ENCODE measurements around the gene PLEKHA8. TPM values are rescaled to one million over a fixed set of nuclear protein-coding genes. Genes with fewer than 3 reads are reported as not detected.
A peak's percentile ranks its signal among the peaks of the same experiment; 100 is the strongest.
"Not testable (repeated sequence)": the region's sequence is repeated elsewhere in the genome, so short reads cannot be mapped to it uniquely, and the experiment has no call there.

Gene PLEKHA8
- total RNA-seq, 1 experiment from 2014 or later, result 10.6 TPM

- not testable (repeated sequence) for DNase-seq (ENCODE audit: low read depth)
These were observed 33.6 kb downstream of the PLEKHA8 start for GRCh38 chr7:30061786-30062185.

GRCh38 chr7:30062587-30062986 lies 34.4 kb downstream of the PLEKHA8 start:
- peak; percentile 61 for DNase-seq (ENCODE audit: low read depth)

- DNase-seq (ENCODE audit: low read depth), result no peak
These were observed 37.5 kb downstream of the PLEKHA8 start for GRCh38 chr7:30065746-30066145.

GRCh38 chr7:30066687-30067086 lies 38.5 kb downstream of the PLEKHA8 start:
- no peak for DNase-seq (ENCODE audit: low read depth)

GRCh38 chr7:30068117-30068516 lies 39.9 kb downstream of the PLEKHA8 start:
- peak; percentile 83 for DNase-seq (ENCODE audit: low read depth)

GRCh38 chr7:30069096-30069867 lies 41.1 kb downstream of the PLEKHA8 start:
- DNase-seq (ENCODE audit: low read depth), result no peak

- no peak for DNase-seq (ENCODE audit: low read depth)
These were observed 41.8 kb downstream of the PLEKHA8 start for GRCh38 chr7:30070052-30070451.

GRCh38 chr7:30072735-30073134 lies 44.5 kb downstream of the PLEKHA8 start:
- DNase-seq (ENCODE audit: low read depth), result no peak

GRCh38 chr7:30074422-30075030 lies 46.3 kb downstream of the PLEKHA8 start:
- peak; percentile 49 for DNase-seq (ENCODE audit: low read depth)

- DNase-seq (ENCODE audit: low read depth), result no peak
These were observed 48.2 kb downstream of the PLEKHA8 start for GRCh38 chr7:30076411-30076810.

GRCh38 chr7:30078280-30078679 lies 50.1 kb downstream of the PLEKHA8 start:
- no peak for DNase-seq (ENCODE audit: low read depth)

GRCh38 chr7:30079880-30080279 lies 51.7 kb downstream of the PLEKHA8 start:
- DNase-seq (ENCODE audit: low read depth), result no peak

- no peak for DNase-seq (ENCODE audit: low read depth)
These were observed 52.6 kb downstream of the PLEKHA8 start for GRCh38 chr7:30080818-30081217.

- no peak for DNase-seq (ENCODE audit: low read depth)
These were observed 54.5 kb downstream of the PLEKHA8 start for GRCh38 chr7:30082686-30083085.

- no peak for DNase-seq (ENCODE audit: low read depth)
These were observed 55.1 kb downstream of the PLEKHA8 start for GRCh38 chr7:30083334-30083733.

GRCh38 chr7:30084212-30084611 lies 56.0 kb downstream of the PLEKHA8 start:
- no peak for DNase-seq (ENCODE audit: low read depth)

GRCh38 chr7:30086529-30086928 lies 58.3 kb downstream of the PLEKHA8 start:
- DNase-seq (ENCODE audit: low read depth), result no peak

GRCh38 chr7:30087371-30087770 lies 59.2 kb downstream of the PLEKHA8 start:
- DNase-seq (ENCODE audit: low read depth), result no peak

GRCh38 chr7:30088362-30088761 lies 60.1 kb downstream of the PLEKHA8 start:
- no peak for DNase-seq (ENCODE audit: low read depth)

- no peak for DNase-seq (ENCODE audit: low read depth)
These were observed 61.9 kb downstream of the PLEKHA8 start for GRCh38 chr7:30090111-30090510.

GRCh38 chr7:30091491-30091912 lies 63.3 kb downstream of the PLEKHA8 start:
- peak; percentile 94 for DNase-seq (ENCODE audit: low read depth)

GRCh38 chr7:30091987-30092386 lies 63.8 kb downstream of the PLEKHA8 start:
- DNase-seq (ENCODE audit: low read depth), result no peak

GRCh38 chr7:30093420-30093952 lies 65.3 kb downstream of the PLEKHA8 start:
- DNase-seq (ENCODE audit: low read depth), result peak; percentile 40
